HCT116 (cell line): ENCODE data around the gene BRINP3. TPM values are rescaled to one million over a fixed set of nuclear protein-coding genes. Genes with fewer than 3 reads are reported as not detected.

Experiments
- ATAC-seq: fragments of 200-7000 bp; cut with Tn5 transposase; 2 replicates; pipeline ENCODE4 v1.9.1; 2020; ENCODE audit warnings: mild to moderate bottlenecking, moderate library complexity
- BruUV-seq: library from RNA; stranded (reverse); fragments of 400-500 nt; replicated peaks from 2 replicates; lab custom pipeline; 2021; lab: Mats Ljungman, UMichigan
- CTCF ChIA-PET: fragments of 300-600 bp; sonication (Branson Sonifier 250); formaldehyde crosslinking; loops from one replicate; lab custom pipeline; 2021; ENCODE audit warnings: antibody characterized with exemption; lab: Charles Lee
- POLR2A ChIA-PET: fragments of 300-600, 350-600 bp; sonication (Branson Sonifier 250); formaldehyde crosslinking; loops from one replicate; lab custom pipeline; 2021; ENCODE audit warnings: antibody characterized with exemption; lab: Charles Lee
- RAD21 ChIA-PET, 2 experiments: fragments of 300-600 bp; sonication (Branson Sonifier 250); formaldehyde crosslinking; loops; one replicate each; lab custom pipeline; 2023; ENCODE audit warnings: low total read pairs in 2 of 2; ENCODE audit not compliant: uncharacterized antibody in 2 of 2, unreplicated experiment in 2 of 2, low non-redundant PET in 1 of 2; lab: Charles Lee
- DNase-seq: peaks from one replicate; pipeline ENCODE4 v3.0.0-alpha.2; 2010; ENCODE audit warnings: low read depth, low spot score
- H2AFZ ChIP-seq: fragments of 200-600 bp; shearing (Covaris generic), sonication (generic); 2 replicates; pipeline ENCODE4 v1.6.1; 2017; ENCODE audit warnings: low read depth, mixed run types, mixed read lengths, antibody characterized with exemption, low read length; ENCODE audit not compliant: poor library complexity, severe bottlenecking
- H3K27ac ChIP-seq: 2 replicates; pipeline ENCODE4 v1.5.1; 2012; ENCODE audit warnings: low read depth, low read length
- H3K27me3 ChIP-seq: fragments of 200-600 bp; sonication (generic); 2 replicates; pipeline ENCODE4 v1.6.1; 2016; ENCODE audit warnings: mixed run types, low read length, mixed read lengths; ENCODE audit not compliant: insufficient read depth
- H3K36me3 ChIP-seq, 2 experiments: fragments of 200-500 bp in 1 of 2; fragments of 200-600 bp in 1 of 2; sonication (Bioruptor generic) in 1 of 2; sonication (generic) in 1 of 2; 2 replicates each; pipeline versions ENCODE4 v1.5.1 to v1.6.1; 2014 to 2016; ENCODE audit warnings: low read length in 2 of 2, inconsistent platforms in 1 of 2, mixed read lengths in 1 of 2, mixed run types in 1 of 2; ENCODE audit not compliant: insufficient read depth in 2 of 2, control insufficient read depth in 1 of 2
- H3K4me1 ChIP-seq, 2 experiments: fragments of 200-600 bp in 1 of 2; sonication (generic) in 1 of 2; 2 replicates each; pipeline versions ENCODE4 v1.5.1 to v1.6.1; 2012 to 2017; ENCODE audit warnings: low read length in 2 of 2, inconsistent platforms in 1 of 2, mild to moderate bottlenecking in 1 of 2, mixed read lengths in 1 of 2, mixed run types in 1 of 2, moderate library complexity in 1 of 2; ENCODE audit not compliant: insufficient read depth in 2 of 2, control insufficient read depth in 1 of 2
- H3K4me2 ChIP-seq: fragments of 200-600 bp; sonication (generic); 2 replicates; pipeline ENCODE4 v1.6.1; 2017; ENCODE audit warnings: mixed run types, low read length, mixed read lengths
- H3K4me3 ChIP-seq, 2 experiments: fragments of 200-600 bp in 1 of 2; sonication (generic) in 1 of 2; replicated peaks in 1 of 2; 2 replicates each; pipeline ENCODE4 v1.5.1; 2011 to 2016; ENCODE audit warnings: low read length in 2 of 2, control low read depth in 1 of 2, low read depth in 1 of 2, mild to moderate bottlenecking in 1 of 2, mixed read lengths in 1 of 2, mixed run types in 1 of 2
- H3K79me2 ChIP-seq: fragments of 200-600 bp; sonication (generic); 2 replicates; pipeline ENCODE4 v1.6.1; 2017; ENCODE audit warnings: mild to moderate bottlenecking, mixed run types, low read length, moderate library complexity, mixed read lengths; ENCODE audit not compliant: insufficient read depth
- H3K9ac ChIP-seq: fragments of 200-600 bp; sonication (generic); 2 replicates; pipeline ENCODE4 v1.6.1; 2016; ENCODE audit warnings: low read length, mixed read lengths
- H3K9me2 ChIP-seq: fragments of 200-600 bp; sonication (generic), shearing (Covaris generic); 2 replicates; pipeline ENCODE4 v1.6.1; 2017; ENCODE audit warnings: mixed run types, mild to moderate bottlenecking, moderate library complexity; ENCODE audit not compliant: insufficient read depth
- H3K9me3 ChIP-seq, 2 experiments: fragments of 200-500 bp in 1 of 2; fragments of 200-600 bp in 1 of 2; sonication (Bioruptor generic) in 1 of 2; sonication (generic) in 1 of 2; 2 replicates each; pipeline ENCODE4 v1.6.1; 2014 to 2017; ENCODE audit warnings: low read length in 2 of 2, mixed read lengths in 2 of 2, inconsistent platforms in 1 of 2, low read depth in 1 of 2, mild to moderate bottlenecking in 1 of 2, mixed run types in 1 of 2, moderate library complexity in 1 of 2; ENCODE audit not compliant: control insufficient read depth in 1 of 2, insufficient read depth in 1 of 2
- H4K20me1 ChIP-seq: fragments of 200-600 bp; sonication (generic), shearing (Covaris generic); 2 replicates; pipeline ENCODE4 v1.6.1; 2017; ENCODE audit warnings: mixed run types, mild to moderate bottlenecking, moderate library complexity; ENCODE audit not compliant: insufficient read depth
- CBX3 ChIP-seq: IDR thresholded peaks from 2 replicates; pipeline ENCODE4 v1.6.1; 2012; ENCODE audit warnings: low read depth
- CEBPB ChIP-seq: IDR thresholded peaks from 2 replicates; pipeline ENCODE4 v1.6.1; 2012; ENCODE audit warnings: low read depth
- EGR1 ChIP-seq: IDR thresholded peaks from 2 replicates; pipeline ENCODE4 v1.6.1; 2012; ENCODE audit warnings: low read depth
- ELF1 ChIP-seq: IDR thresholded peaks from 2 replicates; pipeline ENCODE4 v1.6.1; 2012; ENCODE audit warnings: low read depth, borderline replicate concordance
- EZH2phosphoT487 ChIP-seq: fragments of 200-600 bp; IDR thresholded peaks from 2 replicates; pipeline ENCODE4 v1.6.1; 2018; ENCODE audit warnings: antibody characterized with exemption, borderline replicate concordance
- FOSL1 ChIP-seq: IDR thresholded peaks from 2 replicates; pipeline ENCODE4 v1.6.1; 2012; ENCODE audit warnings: low read depth
- POLR2AphosphoS5 ChIP-seq: IDR thresholded peaks from 2 replicates; pipeline ENCODE4 v1.6.1; 2011; ENCODE audit warnings: mild to moderate bottlenecking, low read depth, low read length, moderate library complexity
- SIN3A ChIP-seq: IDR thresholded peaks from 2 replicates; pipeline ENCODE4 v1.6.1; 2012; ENCODE audit warnings: low read depth
- SP1 ChIP-seq: IDR thresholded peaks from 2 replicates; pipeline ENCODE4 v1.6.1; 2012; ENCODE audit warnings: low read depth
- SRF ChIP-seq: IDR thresholded peaks from 2 replicates; pipeline ENCODE4 v1.6.1; 2012; ENCODE audit warnings: low read depth
- TCF7L2 ChIP-seq: IDR thresholded peaks from 2 replicates; pipeline ENCODE4 v1.7.0; 2011; ENCODE audit warnings: borderline replicate concordance, inconsistent platforms; ENCODE audit not compliant: insufficient read depth, insufficient read length; ENCODE audit errors: extremely low read depth
- YY1 ChIP-seq: IDR thresholded peaks from 2 replicates; pipeline ENCODE4 v1.6.1; 2011; ENCODE audit warnings: low read length, low read depth, moderate library complexity, mild to moderate bottlenecking; ENCODE audit not compliant: insufficient replicate concordance; ENCODE audit errors: extremely low read depth
- ZFX ChIP-seq: fragments of 450-650 bp; IDR thresholded peaks from 2 replicates; pipeline ENCODE4 v1.6.1; 2017
- ZNF274 ChIP-seq: fragments of 200-500 bp; sonication (Bioruptor generic); IDR thresholded peaks from 2 replicates; pipeline ENCODE4 v1.6.1; 2014; ENCODE audit warnings: mild to moderate bottlenecking, low read depth, low read length, inconsistent platforms
- intact Hi-C: fragments of 100-400 bp; cut with micrococcal nuclease; formaldehyde crosslinking; loops from 2 replicates; pipeline ENCODE4 v1.10.0; 2022
- total RNA-seq: library from RNA; stranded (reverse); gene quantifications from one replicate; pipeline ENCODE4 v1.2.1, GENCODE V29; 2021; ENCODE audit not compliant: unreplicated experiment
- TF ChIP-seq, protein P1 (sequence below): IDR thresholded peaks from 2 replicates; pipeline ENCODE4 v1.6.1; 2012
- TF ChIP-seq, protein P2 (sequence below): IDR thresholded peaks from 2 replicates; pipeline ENCODE4 v1.6.1; 2011; ENCODE audit warnings: mild to moderate bottlenecking, low read length, moderate library complexity; ENCODE audit not compliant: insufficient replicate concordance; ENCODE audit errors: extremely low read depth

BRINP3 gene
- total RNA-seq, 1 experiment from 2014 or later: not detected

DNA sequence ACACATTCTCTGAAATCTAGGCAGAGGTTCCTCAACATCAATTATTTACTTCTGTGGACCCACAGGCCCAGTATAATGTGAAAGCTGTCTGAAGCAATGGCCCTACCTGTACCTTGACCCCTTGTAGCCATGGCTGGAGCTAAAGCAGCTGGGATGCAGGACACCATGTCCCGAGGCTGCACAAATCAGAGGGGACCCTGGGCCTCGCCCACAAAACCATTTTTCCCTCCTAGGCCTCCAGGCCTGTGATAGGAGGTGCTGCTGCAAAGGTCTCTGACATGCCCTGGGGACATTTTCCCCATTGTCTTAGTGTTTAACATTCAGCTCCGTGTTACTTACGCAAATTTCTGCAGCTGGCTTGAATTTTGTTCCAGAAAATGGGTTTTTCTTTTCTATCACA is 110.5 kb downstream of the BRINP3 start:
- Histone ChIP-seq H3K27me3 (no peaks in the 10 kb centered on the region), H3K9me2 (no peaks in the 10 kb centered on the region), H3K4me1 (no peaks in the 10 kb centered on the region), H3K79me2 (no peaks in the 10 kb centered on the region), H3K9me3 (peaks cover 0 to 5% of the 10 kb centered on the region in 2 experiments; a peak in 1 of 4 replicates), H3K4me3 (no peak overlapping the region), H3K36me3 (no peaks in the 10 kb centered on the region), H4K20me1 (no peaks in the 10 kb centered on the region), H3K4me2 (no peak overlapping the region), H2AFZ (no peak overlapping the region), H3K27ac (no peak overlapping the region), H3K9ac (no peak overlapping the region)
- intact Hi-C loops: no loop called here
- ChIA-PET POLR2A (no interaction called here), RAD21 (no interaction called here), CTCF (no interaction called here)
- no peak for TF ChIP-seq SRF
- TF ChIP-seq SP1: no peak
- no peak for TF ChIP-seq ZNF274
- TF ChIP-seq POLR2AphosphoS5: no peak
- no peak for TF ChIP-seq FOSL1
- ATAC-seq: no peak
- no peak for DNase-seq
- BruUV-seq: no TSS peak

DNA sequence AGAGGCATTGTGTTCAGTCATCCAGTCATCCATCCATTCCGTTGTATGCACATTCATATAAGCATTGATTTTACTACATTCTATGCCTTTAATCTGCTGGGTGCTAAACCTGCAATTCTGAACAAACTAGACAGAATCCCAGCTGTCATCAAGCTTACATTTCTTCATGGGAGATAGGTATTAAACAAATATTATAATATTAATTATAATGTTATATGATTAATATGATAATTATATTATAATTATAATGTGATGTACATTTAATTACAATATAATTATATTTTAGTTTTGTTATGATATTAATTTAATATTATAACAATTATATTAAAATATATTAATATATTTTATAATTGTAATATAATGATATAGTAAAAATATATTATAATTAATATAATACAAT is 112.4 kb downstream of the BRINP3 start:
- no TSS peak for BruUV-seq
- ATAC-seq (no peak), DNase-seq (no peak)
- Histone ChIP-seq H3K4me3 (no peak overlapping the region), H3K27me3 (no peaks in the 10 kb centered on the region), H3K9me3 (peaks cover 0 to 5% of the 10 kb centered on the region in 2 experiments; a peak in 1 of 4 replicates), H3K4me1 (no peaks in the 10 kb centered on the region), H3K4me2 (no peak overlapping the region), H2AFZ (no peak overlapping the region), H3K9ac (no peak overlapping the region), H3K27ac (no peak overlapping the region), H4K20me1 (no peaks in the 10 kb centered on the region), H3K36me3 (no peaks in the 10 kb centered on the region), H3K9me2 (no peaks in the 10 kb centered on the region), H3K79me2 (no peaks in the 10 kb centered on the region)
- intact Hi-C loops: no loop called here
- ChIA-PET CTCF (interaction anchor here (1.1 kb wide), 1 partner anchor 9 kb away, joined by 3 read pairs; no protein-coding TSS in a partner anchor), RAD21 (no interaction called here), POLR2A (no interaction called here)
- TF ChIP-seq, protein P1, sequence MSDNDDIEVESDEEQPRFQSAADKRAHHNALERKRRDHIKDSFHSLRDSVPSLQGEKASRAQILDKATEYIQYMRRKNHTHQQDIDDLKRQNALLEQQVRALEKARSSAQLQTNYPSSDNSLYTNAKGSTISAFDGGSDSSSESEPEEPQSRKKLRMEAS: no peak
- TF ChIP-seq SP1 (no peak), EZH2phosphoT487 (no peak), CBX3 (no peak), ZFX (no peak), ELF1 (no peak), POLR2AphosphoS5 (no peak), CEBPB (no peak), YY1 (no peak), EGR1 (no peak), SIN3A (no peak), TCF7L2 (no peak)
- TF ChIP-seq, protein P2, sequence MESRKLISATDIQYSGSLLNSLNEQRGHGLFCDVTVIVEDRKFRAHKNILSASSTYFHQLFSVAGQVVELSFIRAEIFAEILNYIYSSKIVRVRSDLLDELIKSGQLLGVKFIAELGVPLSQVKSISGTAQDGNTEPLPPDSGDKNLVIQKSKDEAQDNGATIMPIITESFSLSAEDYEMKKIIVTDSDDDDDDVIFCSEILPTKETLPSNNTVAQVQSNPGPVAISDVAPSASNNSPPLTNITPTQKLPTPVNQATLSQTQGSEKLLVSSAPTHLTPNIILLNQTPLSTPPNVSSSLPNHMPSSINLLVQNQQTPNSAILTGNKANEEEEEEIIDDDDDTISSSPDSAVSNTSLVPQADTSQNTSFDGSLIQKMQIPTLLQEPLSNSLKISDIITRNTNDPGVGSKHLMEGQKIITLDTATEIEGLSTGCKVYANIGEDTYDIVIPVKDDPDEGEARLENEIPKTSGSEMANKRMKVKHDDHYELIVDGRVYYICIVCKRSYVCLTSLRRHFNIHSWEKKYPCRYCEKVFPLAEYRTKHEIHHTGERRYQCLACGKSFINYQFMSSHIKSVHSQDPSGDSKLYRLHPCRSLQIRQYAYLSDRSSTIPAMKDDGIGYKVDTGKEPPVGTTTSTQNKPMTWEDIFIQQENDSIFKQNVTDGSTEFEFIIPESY: no peak
